GM12878 (cell line): Measurements from ENCODE around the gene VEGFB. TPM values are rescaled to one million over a fixed set of nuclear protein-coding genes. Genes with fewer than 3 reads are reported as not detected.
A peak's percentile ranks its signal among the peaks of the same experiment; 100 is the strongest.

ENCODE experiments used
- ATF7 ChIP-seq: fragments of 450-650 bp; IDR thresholded peaks from 2 replicates; pipeline ENCODE4 v1.6.1; 2016; ENCODE audit warnings: low read depth, mild to moderate bottlenecking
- HDAC2 ChIP-seq: fragments of 200-600 bp; sonication (generic); IDR thresholded peaks from 2 replicates; pipeline ENCODE4 v1.6.1; 2017
- IKZF1 ChIP-seq: fragments of 450-650 bp; conservative IDR thresholded peaks from 2 replicates; pipeline ENCODE4 v1.6.1; 2017; ENCODE audit warnings: antibody characterized with exemption, mild to moderate bottlenecking
- IKZF2 ChIP-seq, 2 experiments: fragments of 450-650 bp; IDR thresholded peaks; 2 replicates each; pipeline ENCODE4 v1.6.1; 2017; ENCODE audit warnings: mild to moderate bottlenecking in 2 of 2, moderate library complexity in 2 of 2
- MTA2 ChIP-seq: fragments of 450-650 bp; IDR thresholded peaks from 2 replicates; pipeline ENCODE4 v1.6.1; 2016; ENCODE audit warnings: low read depth, mild to moderate bottlenecking, moderate library complexity
- NBN ChIP-seq: fragments of 450-650 bp; IDR thresholded peaks from 2 replicates; pipeline ENCODE4 v1.6.1; 2016
- NFIC ChIP-seq: IDR thresholded peaks from 2 replicates; pipeline ENCODE4 v1.6.1; 2012; ENCODE audit warnings: low read depth, mild to moderate bottlenecking, inconsistent platforms, low read length, moderate library complexity
- NR2C1 ChIP-seq: fragments of 450-650 bp; IDR thresholded peaks from 2 replicates; pipeline ENCODE4 v1.6.1; 2017; ENCODE audit warnings: antibody characterized with exemption, mild to moderate bottlenecking, moderate library complexity
- RAD51 ChIP-seq: fragments of 450-650 bp; IDR thresholded peaks from 2 replicates; pipeline ENCODE4 v1.6.1; 2016; ENCODE audit warnings: moderate library complexity, mild to moderate bottlenecking, inconsistent platforms
- RB1 ChIP-seq: fragments of 450-650 bp; formaldehyde crosslinking; IDR thresholded peaks from 2 replicates; pipeline ENCODE4 v1.6.1; 2017; ENCODE audit warnings: mild to moderate bottlenecking, borderline replicate concordance
- RBBP5 ChIP-seq: fragments of 200-600 bp; sonication (generic); conservative IDR thresholded peaks from 2 replicates; pipeline ENCODE4 v1.6.1; 2016
- SMAD1 ChIP-seq: fragments of 450-650 bp; IDR thresholded peaks from 2 replicates; pipeline ENCODE4 v1.6.1; 2018; ENCODE audit warnings: mild to moderate bottlenecking, low read depth; ENCODE audit not compliant: partially characterized antibody
- SMARCA5 ChIP-seq: fragments of 450-650 bp; IDR thresholded peaks from 2 replicates; pipeline ENCODE4 v1.6.1; 2017; ENCODE audit warnings: mild to moderate bottlenecking
- TARDBP ChIP-seq: IDR thresholded peaks from 2 replicates; pipeline ENCODE4 v1.6.1; 2016; ENCODE audit warnings: borderline replicate concordance
- TCF3 ChIP-seq: IDR thresholded peaks from 2 replicates; pipeline ENCODE4 v1.6.1; 2012; ENCODE audit warnings: low read depth, mild to moderate bottlenecking, low read length, borderline replicate concordance; ENCODE audit not compliant: insufficient read depth
- ZNF207 ChIP-seq: fragments of 450-650 bp; IDR thresholded peaks from 2 replicates; pipeline ENCODE4 v1.6.1; 2014; ENCODE audit warnings: antibody characterized with exemption, mild to moderate bottlenecking, borderline replicate concordance
- ZNF217 ChIP-seq: fragments of 450-650 bp; IDR thresholded peaks from 2 replicates; pipeline ENCODE4 v1.6.1; 2017; ENCODE audit warnings: antibody characterized with exemption, mild to moderate bottlenecking
- polyA plus RNA-seq, 11 experiments: library from polyadenylated mRNA; depleted of rRNA in 4 of 11; unstranded in 6 of 11; stranded (reverse) in 5 of 11; fragments of >200 nt; fragmentation: Nextera tagmentation in 4 of 11; fragmentation: Illumina TruSeq in 1 of 11; extraction: Ambion mirVana in 4 of 11; extraction: Trizol in 1 of 11; gene quantifications; 1 replicate in 1 of 11; 2 replicates in 10 of 11; pipeline versions ENCODE4 v1.2.1 to v1.2.3, GENCODE V29; 2011 to 2016; ENCODE audit warnings: inconsistent platforms in 2 of 11, missing spikeins in 2 of 11, low read depth in 1 of 11
- total RNA-seq, 4 experiments: library from RNA; depleted of rRNA in 3 of 4; stranded (reverse); fragments of >200 nt in 3 of 4; fragmentation: Illumina TruSeq in 1 of 4; extraction: Trizol in 1 of 4; gene quantifications; 2 replicates each; pipeline versions ENCODE4 v1.2.1 to v1.2.3, GENCODE V29; 2013 to 2021
- TF ChIP-seq, protein P1 (sequence below): fragments of 150-350 bp; IDR thresholded peaks from 2 replicates; pipeline ENCODE4 v1.6.1; 2016; ENCODE audit warnings: low read depth, low read length
- TF ChIP-seq, protein P2 (sequence below): fragments of 450-650 bp; IDR thresholded peaks from 2 replicates; pipeline ENCODE4 v1.6.1; 2016; ENCODE audit warnings: mild to moderate bottlenecking, moderate library complexity, borderline replicate concordance
- TF ChIP-seq, protein P3 (sequence below): fragments of 450-650 bp; conservative IDR thresholded peaks from 2 replicates; pipeline ENCODE4 v1.6.1; 2017; ENCODE audit warnings: mild to moderate bottlenecking, moderate library complexity
- TF ChIP-seq, protein P4 (sequence below): IDR thresholded peaks from 2 replicates; pipeline ENCODE4 v1.6.1; 2011; ENCODE audit warnings: low read depth, low read length, improper control_type of control experiment, borderline replicate concordance

Gene VEGFB
- total and polyA plus RNA-seq, 10 of the 15 experiments (the other 5 are each of a cell fraction or from before 2014, with no cell fraction given): 7.0 to 75.8 (median 20.3) TPM

DNA sequence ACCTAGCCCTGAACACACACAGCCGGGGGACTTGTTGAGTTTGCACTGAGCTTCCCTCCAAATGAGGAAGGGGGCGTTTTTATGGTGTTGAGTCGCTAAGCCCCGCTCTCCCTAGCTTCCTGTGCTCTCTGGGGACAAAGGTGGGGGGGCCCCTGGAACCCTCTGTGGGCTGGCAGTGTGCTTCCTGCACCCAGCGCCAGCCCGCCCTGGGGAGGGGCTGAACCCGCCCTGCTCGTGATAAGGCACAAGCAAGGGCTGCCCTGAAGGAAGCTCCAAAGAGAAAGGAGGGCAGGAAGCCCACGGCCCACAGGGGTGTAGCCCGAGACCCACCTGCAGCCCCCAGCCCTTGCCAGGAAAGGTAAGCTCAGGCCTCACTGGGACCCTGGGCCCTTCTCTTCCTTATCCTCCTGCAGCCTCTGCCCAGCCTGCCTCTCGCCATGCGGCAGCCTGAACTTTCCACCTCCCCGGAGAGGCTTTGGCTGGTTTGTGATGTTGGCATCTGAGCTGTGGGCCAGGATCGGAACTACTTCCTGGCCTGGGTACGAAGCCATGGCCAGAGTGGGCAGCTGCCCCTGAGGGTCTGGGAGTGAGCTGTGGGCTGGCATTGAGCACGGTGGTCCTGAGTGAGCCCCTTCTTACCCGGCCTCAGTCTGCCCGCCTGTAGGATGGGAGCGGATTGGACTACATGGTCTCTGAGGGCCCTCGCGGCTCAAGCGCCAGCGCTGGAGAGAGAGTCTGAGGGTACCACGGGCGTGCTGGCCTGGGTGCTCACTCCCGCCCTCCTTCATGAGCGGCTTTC is 27.7 kb upstream of the VEGFB start, which contains the start of gene FERMT3 (continued):
- TF ChIP-seq, protein P1, sequence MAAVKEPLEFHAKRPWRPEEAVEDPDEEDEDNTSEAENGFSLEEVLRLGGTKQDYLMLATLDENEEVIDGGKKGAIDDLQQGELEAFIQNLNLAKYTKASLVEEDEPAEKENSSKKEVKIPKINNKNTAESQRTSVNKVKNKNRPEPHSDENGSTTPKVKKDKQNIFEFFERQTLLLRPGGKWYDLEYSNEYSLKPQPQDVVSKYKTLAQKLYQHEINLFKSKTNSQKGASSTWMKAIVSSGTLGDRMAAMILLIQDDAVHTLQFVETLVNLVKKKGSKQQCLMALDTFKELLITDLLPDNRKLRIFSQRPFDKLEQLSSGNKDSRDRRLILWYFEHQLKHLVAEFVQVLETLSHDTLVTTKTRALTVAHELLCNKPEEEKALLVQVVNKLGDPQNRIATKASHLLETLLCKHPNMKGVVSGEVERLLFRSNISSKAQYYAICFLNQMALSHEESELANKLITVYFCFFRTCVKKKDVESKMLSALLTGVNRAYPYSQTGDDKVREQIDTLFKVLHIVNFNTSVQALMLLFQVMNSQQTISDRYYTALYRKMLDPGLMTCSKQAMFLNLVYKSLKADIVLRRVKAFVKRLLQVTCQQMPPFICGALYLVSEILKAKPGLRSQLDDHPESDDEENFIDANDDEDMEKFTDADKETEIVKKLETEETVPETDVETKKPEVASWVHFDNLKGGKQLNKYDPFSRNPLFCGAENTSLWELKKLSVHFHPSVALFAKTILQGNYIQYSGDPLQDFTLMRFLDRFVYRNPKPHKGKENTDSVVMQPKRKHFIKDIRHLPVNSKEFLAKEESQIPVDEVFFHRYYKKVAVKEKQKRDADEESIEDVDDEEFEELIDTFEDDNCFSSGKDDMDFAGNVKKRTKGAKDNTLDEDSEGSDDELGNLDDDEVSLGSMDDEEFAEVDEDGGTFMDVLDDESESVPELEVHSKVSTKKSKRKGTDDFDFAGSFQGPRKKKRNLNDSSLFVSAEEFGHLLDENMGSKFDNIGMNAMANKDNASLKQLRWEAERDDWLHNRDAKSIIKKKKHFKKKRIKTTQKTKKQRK: no peak
- TF ChIP-seq NFIC: no peak
- TF ChIP-seq NR2C1: no peak
- no peak for TF ChIP-seq HDAC2
- TF ChIP-seq, protein P2, sequence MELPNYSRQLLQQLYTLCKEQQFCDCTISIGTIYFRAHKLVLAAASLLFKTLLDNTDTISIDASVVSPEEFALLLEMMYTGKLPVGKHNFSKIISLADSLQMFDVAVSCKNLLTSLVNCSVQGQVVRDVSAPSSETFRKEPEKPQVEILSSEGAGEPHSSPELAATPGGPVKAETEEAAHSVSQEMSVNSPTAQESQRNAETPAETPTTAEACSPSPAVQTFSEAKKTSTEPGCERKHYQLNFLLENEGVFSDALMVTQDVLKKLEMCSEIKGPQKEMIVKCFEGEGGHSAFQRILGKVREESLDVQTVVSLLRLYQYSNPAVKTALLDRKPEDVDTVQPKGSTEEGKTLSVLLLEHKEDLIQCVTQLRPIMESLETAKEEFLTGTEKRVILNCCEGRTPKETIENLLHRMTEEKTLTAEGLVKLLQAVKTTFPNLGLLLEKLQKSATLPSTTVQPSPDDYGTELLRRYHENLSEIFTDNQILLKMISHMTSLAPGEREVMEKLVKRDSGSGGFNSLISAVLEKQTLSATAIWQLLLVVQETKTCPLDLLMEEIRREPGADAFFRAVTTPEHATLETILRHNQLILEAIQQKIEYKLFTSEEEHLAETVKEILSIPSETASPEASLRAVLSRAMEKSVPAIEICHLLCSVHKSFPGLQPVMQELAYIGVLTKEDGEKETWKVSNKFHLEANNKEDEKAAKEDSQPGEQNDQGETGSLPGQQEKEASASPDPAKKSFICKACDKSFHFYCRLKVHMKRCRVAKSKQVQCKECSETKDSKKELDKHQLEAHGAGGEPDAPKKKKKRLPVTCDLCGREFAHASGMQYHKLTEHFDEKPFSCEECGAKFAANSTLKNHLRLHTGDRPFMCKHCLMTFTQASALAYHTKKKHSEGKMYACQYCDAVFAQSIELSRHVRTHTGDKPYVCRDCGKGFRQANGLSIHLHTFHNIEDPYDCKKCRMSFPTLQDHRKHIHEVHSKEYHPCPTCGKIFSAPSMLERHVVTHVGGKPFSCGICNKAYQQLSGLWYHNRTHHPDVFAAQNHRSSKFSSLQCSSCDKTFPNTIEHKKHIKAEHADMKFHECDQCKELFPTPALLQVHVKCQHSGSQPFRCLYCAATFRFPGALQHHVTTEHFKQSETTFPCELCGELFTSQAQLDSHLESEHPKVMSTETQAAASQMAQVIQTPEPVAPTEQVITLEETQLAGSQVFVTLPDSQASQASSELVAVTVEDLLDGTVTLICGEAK: no peak
- TF ChIP-seq IKZF1: peak; percentile 60
- TF ChIP-seq ATF7: no peak
- no peak for TF ChIP-seq RAD51
- TF ChIP-seq ZNF207: no peak
- TF ChIP-seq, protein P3, sequence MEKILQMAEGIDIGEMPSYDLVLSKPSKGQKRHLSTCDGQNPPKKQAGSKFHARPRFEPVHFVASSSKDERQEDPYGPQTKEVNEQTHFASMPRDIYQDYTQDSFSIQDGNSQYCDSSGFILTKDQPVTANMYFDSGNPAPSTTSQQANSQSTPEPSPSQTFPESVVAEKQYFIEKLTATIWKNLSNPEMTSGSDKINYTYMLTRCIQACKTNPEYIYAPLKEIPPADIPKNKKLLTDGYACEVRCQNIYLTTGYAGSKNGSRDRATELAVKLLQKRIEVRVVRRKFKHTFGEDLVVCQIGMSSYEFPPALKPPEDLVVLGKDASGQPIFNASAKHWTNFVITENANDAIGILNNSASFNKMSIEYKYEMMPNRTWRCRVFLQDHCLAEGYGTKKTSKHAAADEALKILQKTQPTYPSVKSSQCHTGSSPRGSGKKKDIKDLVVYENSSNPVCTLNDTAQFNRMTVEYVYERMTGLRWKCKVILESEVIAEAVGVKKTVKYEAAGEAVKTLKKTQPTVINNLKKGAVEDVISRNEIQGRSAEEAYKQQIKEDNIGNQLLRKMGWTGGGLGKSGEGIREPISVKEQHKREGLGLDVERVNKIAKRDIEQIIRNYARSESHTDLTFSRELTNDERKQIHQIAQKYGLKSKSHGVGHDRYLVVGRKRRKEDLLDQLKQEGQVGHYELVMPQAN: no peak
- peak; percentile 58; the same call in 1 of the 2 replicates for TF ChIP-seq NBN
- no peak for TF ChIP-seq RB1
- TF ChIP-seq MTA2: 0 out of 2 replicates have a peak, but pooled peaks have one; percentile 11
- peak; percentile 43; the same call in 1 of the 2 replicates for TF ChIP-seq ZNF217
- no peak for TF ChIP-seq SMAD1
- peak; percentile 53 to 57 for TF ChIP-seq IKZF2 (IDR thresholded peaks at IDR 0.05)
- no peak for TF ChIP-seq RBBP5
- peak; percentile 3; the same call in 1 of the 2 replicates for TF ChIP-seq TCF3
- no peak for TF ChIP-seq TARDBP
- TF ChIP-seq, protein P4, sequence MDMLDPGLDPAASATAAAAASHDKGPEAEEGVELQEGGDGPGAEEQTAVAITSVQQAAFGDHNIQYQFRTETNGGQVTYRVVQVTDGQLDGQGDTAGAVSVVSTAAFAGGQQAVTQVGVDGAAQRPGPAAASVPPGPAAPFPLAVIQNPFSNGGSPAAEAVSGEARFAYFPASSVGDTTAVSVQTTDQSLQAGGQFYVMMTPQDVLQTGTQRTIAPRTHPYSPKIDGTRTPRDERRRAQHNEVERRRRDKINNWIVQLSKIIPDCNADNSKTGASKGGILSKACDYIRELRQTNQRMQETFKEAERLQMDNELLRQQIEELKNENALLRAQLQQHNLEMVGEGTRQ: no peak
- TF ChIP-seq SMARCA5: 0 out of 2 replicates have a peak, but pooled peaks have one; percentile 29
